Measurements from ENCODE around the gene ATAT1. TPM values are rescaled to one million over a fixed set of nuclear protein-coding genes. Genes with fewer than 3 reads are reported as not detected.
A peak's percentile ranks its signal among the peaks of the same experiment; 100 is the strongest.

ATAT1 gene
- polyA plus RNA-seq (2014; cell fraction: cytosol; rRNA removed): 12.6 and 14.2 TPM in 2 replicates
- polyA plus RNA-seq (2014; cell fraction: nucleus; rRNA removed): 32.5 and 75.5 TPM in 2 replicates

DNA sequence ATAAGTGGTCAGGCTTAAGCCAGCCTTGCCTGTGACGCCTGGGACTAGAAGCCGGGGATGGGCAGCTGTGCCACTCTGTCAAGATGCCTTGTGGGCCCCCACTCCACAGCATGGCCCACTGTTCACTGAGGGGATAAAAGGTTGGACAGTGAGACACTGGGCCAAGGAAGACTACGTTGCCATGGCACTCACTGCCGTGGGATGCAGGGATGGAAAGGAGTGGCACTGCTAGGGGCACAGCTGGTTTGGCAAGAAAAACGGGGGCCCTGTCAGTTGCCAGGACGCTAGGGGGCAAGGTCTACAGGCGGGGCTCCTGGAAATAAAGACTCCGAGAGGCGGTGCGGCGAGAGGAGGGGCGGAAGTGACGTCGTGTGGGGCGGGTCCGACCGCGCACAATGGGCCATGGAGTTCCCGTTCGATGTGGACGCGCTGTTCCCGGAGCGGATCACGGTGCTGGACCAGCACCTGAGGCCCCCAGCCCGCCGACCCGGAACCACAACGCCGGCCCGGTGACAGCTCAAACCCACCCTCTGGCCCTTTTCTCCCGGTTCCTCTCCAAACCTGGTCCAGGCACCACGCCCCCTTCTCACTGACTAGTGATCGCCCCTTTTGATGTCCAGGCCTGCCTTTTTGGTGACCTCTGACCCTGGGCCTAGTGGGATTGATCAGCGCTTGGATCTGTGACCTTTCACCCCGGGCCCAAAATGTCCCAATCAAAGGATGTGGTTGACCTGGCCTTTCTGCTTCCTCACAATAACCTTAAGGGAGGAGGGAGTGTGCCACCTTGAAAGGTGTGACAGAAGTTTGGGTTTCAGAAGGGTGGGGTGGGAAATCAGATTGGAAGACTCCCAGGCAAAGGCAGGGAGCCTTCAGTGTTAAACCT, at the start of gene ATAT1:
Gene ATAT1 (plus strand): TSS at position 391 of the 883 bp plus-strand sequence.
- DNase-seq (ENCODE audit: low spot score): peak; percentile 82

- DNase-seq (ENCODE audit: low spot score): no peak
Measured at GRCh38 chr6:30578051-30578450, 48.6 kb upstream of the ATAT1 start.

GRCh38 chr6:30583921-30584320, 42.8 kb upstream of the ATAT1 start:
- no peak for DNase-seq (ENCODE audit: low spot score)

DNA sequence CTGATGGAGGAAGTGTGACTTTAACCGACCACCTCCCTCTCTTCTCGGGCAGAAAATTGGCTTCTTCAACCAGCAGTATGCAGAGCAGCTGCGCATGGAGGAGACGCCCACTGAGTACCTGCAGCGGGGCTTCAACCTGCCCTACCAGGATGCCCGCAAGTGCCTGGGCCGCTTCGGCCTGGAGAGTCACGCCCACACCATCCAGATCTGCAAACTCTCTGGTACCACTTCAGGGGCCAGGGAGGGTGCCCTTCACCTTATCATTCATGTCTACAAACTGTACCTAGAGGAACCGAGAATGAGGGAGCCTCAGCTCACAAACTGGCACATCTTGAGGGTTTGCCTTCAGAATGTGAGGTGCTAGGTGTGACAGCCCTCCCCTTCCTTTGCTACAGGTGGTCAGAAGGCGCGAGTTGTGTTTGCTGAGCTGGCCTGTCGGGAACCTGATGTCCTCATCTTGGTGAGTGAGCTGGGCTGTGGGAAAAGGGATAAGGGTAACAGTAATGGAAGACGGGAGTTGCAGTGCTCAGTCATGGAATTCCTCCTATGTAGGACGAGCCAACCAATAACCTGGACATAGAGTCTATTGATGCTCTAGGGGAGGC, 36.8 kb upstream of the ATAT1 start:
- DNase-seq (ENCODE audit: low spot score): no peak

GRCh38 chr6:30590509-30590908, 36.2 kb upstream of the ATAT1 start:
- no peak for DNase-seq (ENCODE audit: low spot score)

DNA sequence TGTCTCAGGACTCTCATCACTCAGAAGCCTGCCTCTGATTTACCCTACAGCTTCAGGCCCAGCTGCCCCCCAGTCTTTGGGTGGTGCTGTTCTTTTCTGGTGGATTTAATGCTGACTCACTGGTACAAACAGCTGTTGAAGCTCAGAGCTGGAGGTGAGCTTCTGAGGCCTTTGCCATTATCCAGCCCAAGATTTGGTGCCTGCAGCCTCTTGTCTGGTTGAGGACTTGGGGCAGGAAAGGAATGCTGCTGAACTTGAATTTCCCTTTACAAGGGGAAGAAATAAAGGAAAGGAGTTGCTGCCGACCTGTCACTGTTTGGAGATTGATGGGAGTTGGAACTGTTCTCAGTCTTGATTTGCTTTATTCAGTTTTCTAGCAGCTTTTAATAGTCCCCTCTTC, 35.7 kb upstream of the ATAT1 start:
- no peak for DNase-seq (ENCODE audit: low spot score)

- DNase-seq (ENCODE audit: low spot score): no peak
Measured at GRCh38 chr6:30592287-30592686, 34.4 kb upstream of the ATAT1 start.

DNA sequence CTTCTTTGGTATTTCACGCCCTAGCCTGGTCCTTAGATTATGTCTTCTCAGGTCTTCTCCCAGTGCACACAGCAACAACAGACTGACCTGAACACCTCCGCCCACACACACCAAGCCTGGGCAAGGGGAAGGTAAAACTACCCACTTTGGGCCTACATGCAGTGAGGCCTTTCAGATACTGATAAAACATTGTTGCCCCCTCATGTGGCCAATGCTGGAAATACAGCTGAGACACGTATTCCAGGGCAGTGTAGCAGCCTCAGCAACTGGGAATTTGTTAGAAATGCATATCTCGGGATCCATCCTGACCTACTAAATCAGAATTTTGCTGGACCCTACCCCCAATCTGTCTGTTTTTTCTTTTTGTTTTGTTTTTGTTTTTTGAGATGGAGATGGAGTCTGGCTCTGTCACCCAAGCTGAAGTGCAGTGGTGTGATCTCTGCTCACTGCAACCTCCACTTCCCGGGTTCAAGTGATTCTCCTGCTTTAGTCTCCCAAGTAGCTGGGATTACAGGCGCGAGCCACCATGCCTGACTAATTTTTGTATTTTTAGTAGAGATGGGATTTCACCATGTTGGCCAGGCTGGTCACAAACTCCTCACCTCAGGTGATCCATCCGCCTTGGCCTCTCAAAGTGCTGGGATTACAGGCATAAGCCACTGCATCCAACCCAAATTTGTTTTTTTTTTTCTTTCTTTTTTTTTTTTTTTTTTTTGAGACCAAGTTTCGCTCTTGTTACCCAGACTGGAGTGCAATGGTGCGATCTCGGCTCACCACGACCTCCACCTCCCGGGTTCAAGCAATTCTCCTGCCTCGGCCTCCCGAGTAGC, 29.1 kb upstream of the ATAT1 start:
- DNase-seq (ENCODE audit: low spot score): peak; percentile 76

DNA sequence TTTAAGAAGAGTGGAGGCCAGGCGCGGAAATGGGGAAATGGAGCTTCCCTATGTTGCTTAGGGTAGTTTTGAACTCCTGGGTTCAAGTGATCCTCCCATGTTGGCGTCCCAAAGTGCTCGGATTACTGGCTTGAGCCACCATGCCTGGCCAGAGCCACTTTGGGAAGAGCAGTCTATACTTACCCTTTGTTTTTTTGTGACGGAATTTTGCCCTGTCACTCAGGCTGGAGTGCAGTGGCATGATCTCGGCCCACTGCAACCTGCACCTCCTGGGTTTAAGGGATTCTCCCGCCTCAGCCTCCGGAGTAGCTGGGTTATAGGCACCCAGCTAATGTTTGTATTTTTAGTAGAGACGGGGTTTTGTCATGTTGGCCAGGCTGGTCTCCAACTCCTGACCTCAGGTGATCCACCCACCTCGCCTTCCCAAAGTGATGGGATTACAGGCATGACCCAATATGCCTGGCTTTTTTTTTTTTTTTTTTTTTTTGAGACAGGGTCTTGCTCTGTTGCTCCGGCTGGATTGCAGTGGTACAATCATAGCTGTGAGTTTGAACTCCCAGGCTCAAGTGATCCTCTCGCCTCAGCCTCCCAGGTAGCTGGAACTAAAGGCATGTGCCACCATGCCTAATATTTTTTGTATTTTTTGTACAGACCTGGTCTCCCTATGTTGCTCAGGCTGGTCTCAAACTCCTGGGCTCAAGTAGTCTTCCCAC, 27.6 kb upstream of the ATAT1 start:
- DNase-seq (ENCODE audit: low spot score): no peak

GRCh38 chr6:30599625-30600324, 26.9 kb upstream of the ATAT1 start:
- no peak for DNase-seq (ENCODE audit: low spot score)

- DNase-seq (ENCODE audit: low spot score): no peak
Measured at GRCh38 chr6:30600451-30600961, 26.2 kb upstream of the ATAT1 start.

DNA sequence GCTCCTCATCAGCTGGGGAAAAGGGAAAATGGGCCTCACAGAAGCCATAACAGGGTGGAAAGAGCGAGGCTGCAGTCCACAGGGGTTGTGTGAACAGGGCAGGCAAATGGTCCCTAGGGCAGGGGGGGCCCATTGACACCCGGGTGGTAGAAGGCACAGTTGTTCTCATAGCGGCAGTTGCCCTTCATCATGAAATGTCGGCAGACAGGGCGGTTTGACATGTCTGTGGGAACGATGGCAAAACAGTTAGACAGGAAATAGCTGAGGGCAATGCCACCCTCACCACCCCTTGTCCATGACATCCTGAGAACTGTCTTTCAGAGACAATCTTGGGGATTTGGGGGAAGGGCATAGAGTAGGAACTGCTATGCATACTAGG, 25.2 kb upstream of the ATAT1 start:
- DNase-seq (ENCODE audit: low spot score): no peak

DNA sequence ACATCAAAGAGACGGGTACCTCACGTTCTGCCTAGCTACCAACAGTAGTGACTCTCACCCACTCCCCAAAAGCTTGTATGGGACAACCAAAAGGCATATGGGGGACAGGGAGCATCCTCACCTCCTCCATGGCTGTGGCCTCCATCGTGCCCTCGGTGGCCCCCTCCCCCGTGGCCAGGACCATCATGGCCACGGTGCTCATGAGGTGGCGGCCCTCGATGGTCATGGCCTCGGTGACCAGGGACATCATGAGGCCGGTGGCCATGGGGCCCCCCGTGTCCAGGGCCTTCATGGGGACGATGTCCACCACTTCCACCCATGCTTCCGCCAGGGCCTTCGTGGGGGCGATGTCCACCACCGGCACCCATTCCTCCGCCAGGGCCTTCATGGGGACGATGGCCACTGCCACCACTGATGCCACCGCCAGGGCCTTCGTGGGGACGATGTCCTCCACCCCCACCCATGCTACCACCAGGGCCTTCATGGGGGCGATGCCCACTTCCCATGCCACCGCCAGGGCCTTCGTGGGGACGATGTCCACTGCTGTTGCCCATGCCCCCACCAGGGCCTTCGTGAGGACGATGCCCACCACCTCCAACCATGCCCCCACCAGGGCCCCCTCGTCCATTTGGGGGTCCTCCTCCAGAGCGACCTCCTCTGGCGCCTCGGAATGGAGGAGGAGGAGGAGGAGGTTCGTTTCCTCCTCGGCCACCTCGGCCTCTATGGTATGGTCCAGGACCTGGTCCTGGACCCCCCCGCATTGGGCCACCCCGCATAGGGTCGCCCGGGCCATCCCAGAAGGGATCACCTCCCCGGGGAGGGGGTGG, 24.6 kb upstream of the ATAT1 start:
- DNase-seq (ENCODE audit: low spot score): no peak

- DNase-seq (ENCODE audit: low spot score): no peak
Measured at GRCh38 chr6:30603961-30604360, 22.7 kb upstream of the ATAT1 start.

- no peak for DNase-seq (ENCODE audit: low spot score)
Measured at GRCh38 chr6:30610065-30610464, 16.6 kb upstream of the ATAT1 start.

GRCh38 chr6:30611150-30611855, 15.4 kb upstream of the ATAT1 start:
- no peak for DNase-seq (ENCODE audit: low spot score)

DNA sequence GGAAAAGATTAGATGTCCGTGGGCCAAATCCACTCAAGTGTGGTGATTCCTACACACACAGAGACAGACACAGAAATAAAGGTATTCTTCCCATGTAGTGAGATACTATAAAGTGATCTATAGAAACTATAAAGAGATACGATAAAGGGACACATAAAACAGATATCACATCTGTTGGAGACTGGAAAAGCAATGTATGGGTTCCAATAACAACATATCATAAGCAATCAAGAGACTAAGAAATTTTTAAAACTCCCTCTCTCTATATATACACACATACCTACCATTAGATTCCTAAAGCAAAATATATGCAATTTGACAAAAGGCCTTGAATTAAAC, 14.8 kb upstream of the ATAT1 start:
- no peak for DNase-seq (ENCODE audit: low spot score)

DNA sequence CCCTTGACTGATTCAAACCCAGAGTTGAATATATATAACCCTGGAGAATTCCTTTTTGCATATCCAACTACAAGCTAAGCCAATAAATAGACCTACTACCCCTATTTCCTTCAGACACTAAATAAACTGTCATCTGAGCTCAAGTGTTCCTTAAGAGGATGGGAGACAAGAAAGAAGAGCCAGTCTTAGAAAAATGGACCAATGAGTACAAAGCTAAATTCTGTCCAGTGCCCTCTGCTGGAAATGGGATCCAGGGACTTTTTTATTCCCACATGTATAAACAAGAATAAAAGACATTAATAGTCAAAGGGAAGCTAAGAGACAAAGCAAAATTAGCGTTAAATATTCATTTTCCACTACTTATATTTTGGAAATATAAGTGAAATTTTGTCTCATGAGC, 14.5 kb upstream of the ATAT1 start:
- DNase-seq (ENCODE audit: low spot score): no peak

- no peak for DNase-seq (ENCODE audit: low spot score)
Measured at GRCh38 chr6:30612687-30613248, 13.9 kb upstream of the ATAT1 start.
